ENCODE data around the gene HEPACAM2.

The HEPACAM2 gene

DNA sequence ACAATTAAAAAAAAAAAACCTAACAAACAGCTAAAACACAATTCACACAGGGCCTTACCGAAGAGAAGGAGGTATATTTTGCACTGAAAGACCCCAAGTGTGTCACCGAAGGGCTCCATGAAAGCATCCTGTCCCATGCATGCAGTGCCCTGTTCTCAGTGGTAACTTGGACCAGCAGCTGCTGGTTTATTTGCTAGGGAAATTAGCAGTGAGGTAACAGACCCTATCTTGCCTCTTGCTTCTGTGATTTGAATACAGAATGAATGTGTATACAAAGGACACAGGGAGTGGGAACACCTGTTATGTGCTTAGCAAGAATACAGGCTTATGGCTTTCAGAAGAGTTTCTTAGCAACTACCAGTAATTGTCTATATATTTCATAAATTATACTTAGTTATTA lies at the start of gene HEPACAM2:
Gene HEPACAM2 (minus strand): TSS at position 160 of the 400 bp plus-strand sequence.
- DNase-seq: no peak

- no peak for DNase-seq
Observed at GRCh38 chr7:93265220-93265619, 39.0 kb upstream of the HEPACAM2 start.

DNA sequence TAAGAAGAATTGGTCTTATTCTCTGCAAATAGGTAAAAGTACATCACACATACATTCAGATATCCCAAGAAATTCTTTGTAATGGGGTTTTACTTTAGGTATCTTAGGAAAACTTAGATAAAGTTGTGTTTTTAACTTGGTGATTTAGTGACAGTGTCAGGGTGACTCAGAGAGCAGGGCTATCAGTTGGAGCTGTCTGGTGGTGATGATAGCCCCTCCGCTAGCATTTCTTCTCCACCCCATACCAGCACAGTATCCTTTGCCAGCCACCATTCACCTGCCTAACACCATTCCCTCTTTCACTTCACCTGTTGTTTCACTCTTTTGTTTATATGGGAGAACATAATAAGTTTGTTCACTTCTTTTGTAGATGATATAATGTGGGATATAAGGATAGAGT lies 36.3 kb upstream of the HEPACAM2 start:
- no peak for DNase-seq

DNA sequence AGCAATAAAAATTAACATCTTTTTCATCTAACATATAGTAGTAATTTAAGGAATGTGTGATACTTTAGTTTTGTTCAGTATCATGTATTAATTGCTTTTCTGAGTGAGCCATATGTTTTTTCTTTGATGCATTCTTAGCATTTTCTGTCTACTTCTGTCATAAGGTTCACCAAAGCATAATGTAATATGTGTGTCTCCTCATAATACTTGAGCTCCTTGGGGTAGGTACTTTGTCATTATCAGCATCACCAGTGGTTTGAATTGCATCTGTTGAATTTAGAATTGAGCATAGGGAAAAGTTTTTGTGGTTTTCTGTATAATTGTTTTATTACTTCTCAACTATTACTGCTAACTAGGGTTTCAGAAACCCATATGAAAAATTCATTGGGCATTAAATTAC lies 32.4 kb upstream of the HEPACAM2 start:
- no peak for DNase-seq

DNA sequence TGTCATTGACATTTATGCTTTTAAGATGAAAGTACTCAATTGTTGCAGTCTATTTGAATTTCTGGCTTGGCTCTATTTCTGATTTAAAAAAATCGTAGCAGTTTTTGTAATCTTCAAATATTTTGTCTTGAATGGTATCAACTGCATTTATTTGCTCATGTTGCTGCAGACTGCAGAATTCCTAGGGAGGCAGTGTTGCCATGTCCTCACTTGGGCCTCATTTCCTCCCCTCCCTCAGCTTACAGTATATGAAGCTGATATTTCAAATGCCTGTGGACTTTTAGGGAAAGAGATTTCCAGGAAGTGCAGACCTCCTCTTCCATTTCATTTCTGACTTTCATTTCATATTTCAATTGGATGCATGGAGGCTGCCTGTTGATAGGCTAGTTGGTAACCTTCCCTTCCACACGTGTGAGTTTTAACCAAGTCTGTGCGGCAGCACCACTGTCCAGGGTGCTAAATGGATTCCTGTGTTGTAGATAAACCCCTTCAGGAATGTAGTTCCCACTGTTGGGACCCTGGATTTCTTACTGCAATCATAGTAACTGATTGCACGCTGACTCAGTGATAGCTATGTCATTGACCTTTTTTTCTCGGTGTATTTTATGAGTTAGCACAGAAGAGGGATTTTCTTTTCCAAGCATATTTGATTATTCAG lies 23.4 kb upstream of the HEPACAM2 start:
- no peak for DNase-seq

GRCh38 chr7:93245525-93246432 lies 19.5 kb upstream of the HEPACAM2 start:
- peak in 2 of 6 experiments; percentile 36 to 37 for DNase-seq

GRCh38 chr7:93242106-93242505 lies 15.8 kb upstream of the HEPACAM2 start:
- DNase-seq: no peak

GRCh38 chr7:93239824-93240223 lies 13.6 kb upstream of the HEPACAM2 start:
- no peak for DNase-seq

GRCh38 chr7:93238748-93239147 lies 12.5 kb upstream of the HEPACAM2 start:
- DNase-seq: no peak

DNA sequence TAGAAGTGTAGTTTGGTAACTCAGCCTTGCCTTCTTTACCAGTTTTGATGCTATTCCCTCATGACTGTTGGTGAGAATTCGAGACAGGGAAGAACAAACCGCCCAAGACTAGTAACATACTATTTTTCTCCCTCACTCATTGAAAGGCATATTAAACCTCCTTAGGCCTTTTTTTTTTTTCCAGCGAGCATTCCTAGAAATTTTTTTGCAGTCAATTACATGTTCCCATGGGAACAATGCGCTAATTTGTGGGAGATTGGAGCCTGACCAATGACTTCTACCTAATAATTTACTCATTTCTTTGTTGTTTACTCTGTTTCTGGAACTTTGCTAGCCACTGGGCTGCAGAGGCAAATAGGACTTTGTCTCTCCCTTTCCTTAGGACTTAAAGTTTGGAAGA lies 11.9 kb upstream of the HEPACAM2 start:
- DNase-seq: no peak

DNA sequence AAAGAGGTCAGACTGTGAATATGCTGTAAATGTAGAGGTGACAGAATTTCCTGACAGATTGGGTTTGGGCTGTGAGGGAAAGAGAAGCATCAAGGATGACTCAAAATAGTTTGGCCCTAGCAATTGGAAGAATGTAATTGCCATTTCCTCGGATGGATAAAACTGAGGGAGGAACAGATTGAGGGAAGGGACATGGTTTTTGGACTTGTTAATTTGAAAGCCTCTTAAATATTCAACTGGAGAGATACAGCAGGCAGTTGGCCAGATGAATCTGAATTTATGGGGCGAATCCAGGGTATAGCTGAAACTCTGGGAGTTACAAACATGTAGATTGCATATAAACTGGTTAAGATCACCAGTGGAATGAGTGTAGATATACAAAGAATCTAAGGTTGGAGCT lies 9.3 kb upstream of the HEPACAM2 start:
- DNase-seq: no peak

GRCh38 chr7:93232673-93233018 lies 6.4 kb upstream of the HEPACAM2 start:
- DNase-seq: no peak

GRCh38 chr7:93231799-93232672 lies 5.8 kb upstream of the HEPACAM2 start, which contains the start of gene VPS50:
Gene VPS50, plus strand, starts transcription at chr7:93232366. Its CDS starts 102 bp downstream, at chr7:93232468.
- DNase-seq: peak; percentile 83 to 95 (median 92)

- no peak for DNase-seq
Observed at GRCh38 chr7:93231259-93231658, 5.0 kb upstream of the HEPACAM2 start.

DNA sequence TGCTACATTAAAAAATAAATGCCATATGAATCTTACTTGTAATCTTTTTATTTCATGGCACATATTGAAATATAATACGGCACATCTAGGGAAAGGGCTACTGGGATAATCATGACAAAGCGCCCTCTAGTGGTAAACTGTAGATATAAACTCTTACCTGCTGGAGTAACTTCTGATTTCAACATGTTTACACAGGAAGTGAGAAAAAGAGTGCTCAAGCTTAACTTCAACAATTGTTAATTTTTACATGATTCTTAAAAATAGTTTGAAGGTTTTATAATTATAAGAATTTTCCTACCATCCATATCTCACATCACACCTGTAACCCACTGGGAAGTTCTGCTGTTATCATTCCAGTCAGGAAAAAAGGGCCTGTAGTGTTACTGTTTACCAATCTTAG lies 2.0 kb upstream of the HEPACAM2 start:
- DNase-seq: peak in 3 of 6 experiments; percentile 57 to 83 (median 78)

GRCh38 chr7:93219868-93220267 lies 6.4 kb downstream of the HEPACAM2 start:
- no peak for DNase-seq

DNA sequence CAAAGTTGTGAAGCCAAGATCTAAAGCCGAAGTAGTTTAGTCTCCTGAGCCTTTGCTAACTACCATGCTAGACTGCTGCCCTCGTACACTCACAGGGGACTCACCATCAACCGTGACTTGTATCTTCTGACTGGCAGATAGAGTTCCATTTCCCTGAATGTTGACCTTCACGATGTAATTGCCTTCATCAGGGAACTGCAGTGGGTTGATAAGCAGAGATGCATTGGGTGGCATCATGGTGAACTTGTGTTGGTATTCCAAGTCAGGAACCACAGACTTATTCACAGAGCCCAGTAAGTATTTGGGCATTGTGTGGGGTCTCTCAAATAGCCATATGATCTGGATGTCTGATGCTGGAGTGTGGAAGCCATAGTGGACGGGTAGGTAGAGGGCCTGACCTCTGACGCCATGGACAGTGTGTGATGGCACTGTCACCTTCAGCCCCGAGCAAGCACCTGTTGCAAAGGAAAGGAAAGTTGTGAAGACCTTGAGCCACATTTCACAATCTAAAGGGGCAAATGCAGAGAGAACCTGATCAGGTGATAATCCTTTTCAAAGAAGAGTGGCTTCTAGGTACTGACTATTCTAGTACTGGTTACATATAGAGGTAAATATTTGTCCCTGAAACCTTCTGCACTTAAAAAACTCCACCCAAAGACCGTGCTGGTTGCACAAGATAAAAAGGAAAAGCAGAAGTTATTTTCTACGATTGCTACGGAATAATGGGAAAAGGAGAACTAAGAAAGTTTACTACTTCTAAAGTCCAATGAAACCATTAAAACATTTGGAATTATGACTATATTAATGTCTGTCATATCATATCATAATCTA lies 7.1 kb downstream of the HEPACAM2 start:
- no peak for DNase-seq

DNA sequence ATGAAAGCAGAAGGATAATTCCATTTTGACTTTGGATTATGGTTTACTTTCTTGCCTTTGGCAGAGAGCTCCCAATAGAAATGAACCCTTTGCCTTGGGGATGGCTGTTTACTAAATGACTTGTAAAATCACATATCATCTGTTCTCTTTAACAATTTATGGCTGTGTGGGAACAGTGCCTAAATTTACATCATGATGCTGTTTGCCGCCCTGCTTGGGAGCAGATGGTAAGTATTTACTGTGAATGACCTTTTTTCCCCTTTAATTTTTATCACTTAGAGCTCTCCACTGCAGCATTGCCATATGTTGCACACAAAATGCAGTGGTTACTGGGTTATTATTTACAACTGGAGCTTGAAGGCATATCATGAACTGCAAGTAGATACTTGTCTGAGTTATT lies 13.4 kb downstream of the HEPACAM2 start:
- DNase-seq: no peak

DNA sequence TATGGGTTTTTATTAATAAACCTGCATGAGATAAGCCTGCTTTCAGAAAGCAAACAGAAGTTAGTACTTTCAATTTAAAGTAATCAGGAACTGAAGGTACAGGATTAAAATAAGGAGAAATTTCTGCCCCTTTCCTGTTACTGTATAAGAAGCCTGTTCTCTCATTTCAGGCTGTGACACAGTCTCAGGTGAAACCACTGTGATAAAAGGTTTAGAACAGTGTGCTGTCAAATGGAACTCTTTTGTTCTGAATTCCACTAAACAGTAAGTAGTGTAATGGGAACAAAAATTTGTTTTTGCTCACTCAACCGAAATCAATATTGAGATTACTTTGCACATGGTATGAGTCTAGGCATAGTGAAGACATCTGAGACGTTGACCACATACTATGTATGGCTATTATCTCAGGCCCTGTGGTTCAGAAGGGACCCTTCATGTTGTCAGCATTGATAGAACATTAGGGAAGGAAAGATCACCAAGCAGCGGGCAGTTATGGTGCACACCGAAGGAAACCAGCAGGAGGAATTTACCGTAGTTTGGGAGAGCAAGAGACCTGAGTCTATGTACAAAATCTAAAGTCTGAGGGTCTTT lies 14.9 kb downstream of the HEPACAM2 start:
- DNase-seq: no peak

DNA sequence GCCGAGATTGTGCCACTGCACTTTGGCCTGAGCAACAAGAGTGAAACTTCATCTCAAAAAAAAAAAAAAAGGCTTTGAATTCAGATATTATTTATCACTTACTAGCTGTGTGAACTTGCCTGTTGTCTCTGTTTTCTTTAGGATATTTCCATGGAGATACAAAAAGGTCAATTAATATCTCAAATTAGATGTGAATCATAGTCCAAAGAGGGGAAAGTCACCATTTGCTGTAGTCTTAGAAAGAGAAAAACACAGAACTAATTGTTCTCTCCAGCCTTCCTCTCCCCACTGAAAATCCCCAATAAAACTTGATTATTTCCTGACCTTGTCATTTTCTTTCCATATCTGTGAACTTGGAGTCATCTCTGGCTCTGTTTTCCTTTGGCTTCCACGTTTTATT lies 21.2 kb downstream of the HEPACAM2 start:
- no peak for DNase-seq

DNA sequence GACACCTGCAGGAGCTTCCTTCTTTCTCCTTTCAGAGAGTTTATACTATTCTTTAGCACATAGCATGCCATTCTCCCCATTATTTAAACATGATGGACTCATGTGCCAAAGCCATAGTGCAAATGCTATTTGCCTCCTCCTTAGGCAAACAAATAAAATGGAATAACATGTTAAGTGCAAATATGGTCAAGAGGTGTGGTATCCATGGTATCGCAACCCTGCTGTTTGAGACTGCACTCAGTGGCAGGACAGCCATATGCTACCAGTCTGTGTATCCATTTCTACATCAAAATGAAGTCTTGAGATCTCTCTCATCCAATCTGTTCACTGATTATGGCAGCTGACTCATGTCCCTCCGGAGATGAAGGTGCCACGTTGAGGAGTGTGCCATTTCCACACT lies 22.8 kb downstream of the HEPACAM2 start:
- no peak for DNase-seq
